Smooth muscle cell (in vitro differentiated cells): ENCODE data around the gene CHCHD6. TPM values are rescaled to one million over a fixed set of nuclear protein-coding genes. Genes with fewer than 3 reads are reported as not detected.

Experiments used
- DNase-seq: peaks from one replicate; lab custom pipeline; 2025; ENCODE audit not compliant: unreplicated experiment; lab: John Stamatoyannopoulos, UW
- H2AFZ ChIP-seq: fragments of 200-600 bp; sonication (generic); 2 replicates; pipeline ENCODE4 v1.6.0; 2016; ENCODE audit warnings: antibody characterized with exemption, low read depth, mild to moderate bottlenecking
- H3F3A ChIP-seq: fragments of 200-600 bp; sonication (generic); 2 replicates; pipeline ENCODE4 v1.6.0; 2017; ENCODE audit warnings: antibody characterized with exemption, low read depth
- H3K27ac ChIP-seq: fragments of 200-600 bp; sonication (generic); 2 replicates; pipeline ENCODE4 v1.5.1; 2016; ENCODE audit warnings: low read depth, mild to moderate bottlenecking
- H3K27me3 ChIP-seq: fragments of 200-600 bp; sonication (generic); 2 replicates; pipeline ENCODE4 v1.6.1; 2016; ENCODE audit warnings: low read depth, mild to moderate bottlenecking
- H3K36me3 ChIP-seq: fragments of 200-600 bp; sonication (generic); 2 replicates; pipeline ENCODE4 v1.5.1; 2016; ENCODE audit warnings: low read depth
- H3K4me1 ChIP-seq: fragments of 200-600 bp; sonication (generic); 2 replicates; pipeline ENCODE4 v1.5.1; 2016; ENCODE audit warnings: low read depth
- H3K4me2 ChIP-seq: fragments of 200-600 bp; sonication (generic); 2 replicates; pipeline ENCODE4 v1.6.0; 2016; ENCODE audit warnings: mild to moderate bottlenecking
- H3K4me3 ChIP-seq: fragments of 200-600 bp; sonication (generic); 2 replicates; pipeline ENCODE4 v1.5.1; 2016; ENCODE audit warnings: mild to moderate bottlenecking
- H3K79me2 ChIP-seq: fragments of 200-600 bp; sonication (generic); 2 replicates; pipeline ENCODE4 v1.6.0; 2016; ENCODE audit warnings: low read depth, mild to moderate bottlenecking
- H3K9ac ChIP-seq: fragments of 200-600 bp; sonication (generic); 2 replicates; pipeline ENCODE4 v1.6.0; 2016; ENCODE audit warnings: low read depth
- H3K9me3 ChIP-seq: fragments of 200-600 bp; sonication (generic); replicated peaks from 2 replicates; pipeline ENCODE4 v1.5.1; 2016; ENCODE audit warnings: low read depth
- H4K20me1 ChIP-seq: fragments of 200-600 bp; sonication (generic); 2 replicates; pipeline ENCODE4 v1.6.0; 2016; ENCODE audit warnings: low read depth
- CTCF ChIP-seq: fragments of 200-600 bp; sonication (generic); IDR thresholded peaks from 2 replicates; pipeline ENCODE4 v1.5.1; 2017; ENCODE audit warnings: borderline replicate concordance, mild to moderate bottlenecking, antibody characterized with exemption; ENCODE audit not compliant: insufficient read depth, poor library complexity, severe bottlenecking
- WGBS: methylation state at CpG from one replicate; pipeline ENCODE4 v1.1.7; 2016; ENCODE audit warnings: low lambda C conversion rate; 5-methylcytosine and 5-hydroxymethylcytosine counted together
- polyA plus RNA-seq: library from polyadenylated mRNA; unstranded; fragments of >200 nt; fragmentation: Nextera tagmentation; extraction: Ambion mirVana; gene quantifications from 2 replicates; pipeline ENCODE4 v1.2.1, GENCODE V29; 2016
- total RNA-seq: library from RNA; depleted of rRNA; stranded (reverse); fragments of >200 nt; gene quantifications from 2 replicates; pipeline ENCODE4 v1.2.3, GENCODE V29; 2014

Gene CHCHD6
- total and polyA plus RNA-seq, 2 experiments from 2014 or later, result 6.7 to 27.2 TPM

DNA sequence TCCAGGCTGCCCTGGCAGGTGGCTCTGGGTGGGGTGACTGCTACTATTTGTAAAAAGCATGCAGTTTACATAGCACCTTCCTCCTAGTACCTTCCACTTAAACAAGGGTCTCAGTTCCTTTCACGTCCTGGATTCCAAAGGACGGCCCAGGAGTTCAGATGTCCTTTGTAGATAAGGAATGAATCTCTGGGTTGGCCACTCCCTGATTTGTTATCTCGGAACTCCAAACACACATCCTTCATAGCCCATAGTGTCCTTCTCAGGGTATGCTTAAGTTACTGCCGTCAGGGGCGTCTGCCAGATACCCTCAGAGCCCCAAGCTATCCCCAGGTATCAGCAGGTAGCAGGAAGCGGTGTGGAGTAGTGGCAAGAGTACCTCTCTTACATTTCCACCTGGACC is 177.8 kb downstream of the CHCHD6 start:
- TF ChIP-seq CTCF, result no peak
- Histone ChIP-seq H4K20me1 (no peaks in the 10 kb centered on the region), H3K36me3 (no peaks in the 10 kb centered on the region), H3K4me3 (no peak overlapping the region), H3K79me2 (no peaks in the 10 kb centered on the region), H3K4me2 (no peak overlapping the region), H2AFZ (no peak overlapping the region), H3K4me1 (no peaks in the 10 kb centered on the region), H3K27me3 (no peaks in the 10 kb centered on the region), H3K27ac (no peak overlapping the region), H3K9me3 (no peaks in the 10 kb centered on the region), H3K9ac (no peak overlapping the region), H3F3A (peaks cover 5% of the 10 kb centered on the region)
- 85% methylated on average over 6 of the region's 6 CpGs for WGBS
- no peak for DNase-seq

GRCh38 chr3:126883241-126883640 is 179.2 kb downstream of the CHCHD6 start:
- no peak for DNase-seq
- TF ChIP-seq CTCF, result no peak
- WGBS, result 62% methylated on average over 7 of the region's 7 CpGs

GRCh38 chr3:126885425-126885824 is 181.4 kb downstream of the CHCHD6 start:
- no peaks in the 10 kb centered on the region for H3K9me3 ChIP-seq
- DNase-seq, result no peak
- 75% methylated on average over 1 of the region's 1 CpG for WGBS
- H3K4me1 ChIP-seq, result peaks cover 5% of the 10 kb centered on the region
- no peaks in the 10 kb centered on the region for H3K79me2 ChIP-seq
- H3K9ac ChIP-seq, result no peak overlapping the region
- H3F3A ChIP-seq, result peaks cover 5% of the 10 kb centered on the region
- no peak overlapping the region for H2AFZ ChIP-seq
- no peaks in the 10 kb centered on the region for H4K20me1 ChIP-seq
- no peak overlapping the region for H3K4me3 ChIP-seq
- no peak for TF ChIP-seq CTCF
- no peak overlapping the region for H3K27ac ChIP-seq
- H3K36me3 ChIP-seq, result no peaks in the 10 kb centered on the region
- no peaks in the 10 kb centered on the region for H3K27me3 ChIP-seq
- H3K4me2 ChIP-seq, result no peak overlapping the region

More at GRCh38 chr3:126883241-126883640, 179.2 kb downstream of the CHCHD6 start:
- no peak overlapping the region for H3K4me3 ChIP-seq
- peaks cover 5% of the 10 kb centered on the region for H3F3A ChIP-seq
- no peaks in the 10 kb centered on the region for H3K9me3 ChIP-seq
- no peak overlapping the region for H3K9ac ChIP-seq
- H3K27ac ChIP-seq, result no peak overlapping the region
- peak overlapping the region; percentile 54 for H3K4me2 ChIP-seq
- no peaks in the 10 kb centered on the region for H3K79me2 ChIP-seq
- H3K36me3 ChIP-seq, result no peaks in the 10 kb centered on the region
- no peaks in the 10 kb centered on the region for H3K27me3 ChIP-seq
- H3K4me1 ChIP-seq, result peaks cover 5% of the 10 kb centered on the region
- no peak overlapping the region for H2AFZ ChIP-seq
- H4K20me1 ChIP-seq, result no peaks in the 10 kb centered on the region

- H3K27ac ChIP-seq, result no peak overlapping the region
- no peak for TF ChIP-seq CTCF
- H3F3A ChIP-seq, result peaks cover 5% of the 10 kb centered on the region
- H3K4me3 ChIP-seq, result no peak overlapping the region
- H3K4me2 ChIP-seq, result no peak overlapping the region
- no peaks in the 10 kb centered on the region for H3K79me2 ChIP-seq
- no peaks in the 10 kb centered on the region for H4K20me1 ChIP-seq
- H3K27me3 ChIP-seq, result no peaks in the 10 kb centered on the region
- no peaks in the 10 kb centered on the region for H3K9me3 ChIP-seq
- H3K4me1 ChIP-seq, result peaks cover 5% of the 10 kb centered on the region
- H3K9ac ChIP-seq, result no peak overlapping the region
- no peak overlapping the region for H2AFZ ChIP-seq
- 69% methylated on average over 5 of the region's 5 CpGs for WGBS
- no peaks in the 10 kb centered on the region for H3K36me3 ChIP-seq
- no peak for DNase-seq
These were observed 182.2 kb downstream of the CHCHD6 start for GRCh38 chr3:126886217-126886616.
